Measurements from ENCODE around the gene CCSER1. TPM values are rescaled to one million over a fixed set of nuclear protein-coding genes. Genes with fewer than 3 reads are reported as not detected.
A peak's percentile ranks its signal among the peaks of the same experiment; 100 is the strongest.
"Not testable (repeated sequence)": the region's sequence is repeated elsewhere in the genome, so short reads cannot be mapped to it uniquely, and the experiment has no call there.

CCSER1 gene
- polyA plus RNA-seq, 3 donors, result 19.7 to 21.2 (median 20.6) TPM

GRCh38 chr4:91108751-91109150 lies 981.6 kb downstream of the CCSER1 start:
- no peak for DNase-seq (ENCODE audit: low read depth in 3 of 3, low spot score in 2 of 3)

- no peak for DNase-seq (ENCODE audit: low read depth in 3 of 3, low spot score in 2 of 3)
Observed at GRCh38 chr4:91111556-91111955, 984.4 kb downstream of the CCSER1 start.

- DNase-seq (ENCODE audit: low read depth in 3 of 3, low spot score in 2 of 3), result no peak
Observed at GRCh38 chr4:91113130-91113706, 986.0 kb downstream of the CCSER1 start.

- no peak for DNase-seq (ENCODE audit: low read depth in 3 of 3, low spot score in 2 of 3)
Observed at GRCh38 chr4:91114386-91114785, 987.2 kb downstream of the CCSER1 start.

- DNase-seq (ENCODE audit: low read depth in 3 of 3, low spot score in 2 of 3), result no peak
Observed at GRCh38 chr4:91116861-91117260, 989.7 kb downstream of the CCSER1 start.

GRCh38 chr4:91118597-91118996 lies 991.4 kb downstream of the CCSER1 start:
- no peak for DNase-seq (ENCODE audit: low read depth in 3 of 3, low spot score in 2 of 3)

GRCh38 chr4:91123742-91124141 lies 996.5 kb downstream of the CCSER1 start:
- no peak for DNase-seq (ENCODE audit: low read depth in 3 of 3, low spot score in 2 of 3)

GRCh38 chr4:91127192-91127591 lies 1000.0 kb downstream of the CCSER1 start:
- DNase-seq (ENCODE audit: low read depth in 3 of 3, low spot score in 2 of 3), result no peak

- DNase-seq (ENCODE audit: low read depth in 3 of 3, low spot score in 2 of 3), result no peak
Observed at GRCh38 chr4:91127831-91128230, 1000.6 kb downstream of the CCSER1 start.

- DNase-seq (ENCODE audit: low read depth in 3 of 3, low spot score in 2 of 3), result no peak
Observed at GRCh38 chr4:91128519-91128918, 1001.3 kb downstream of the CCSER1 start.

- DNase-seq (ENCODE audit: low read depth in 3 of 3, low spot score in 2 of 3), result no peak
Observed at GRCh38 chr4:91147067-91147466, 1019.9 kb downstream of the CCSER1 start.

- DNase-seq (ENCODE audit: low read depth in 3 of 3, low spot score in 2 of 3), result not testable (repeated sequence)
Observed at GRCh38 chr4:91154041-91154440, 1026.8 kb downstream of the CCSER1 start.

- not testable (repeated sequence) for DNase-seq (ENCODE audit: low read depth in 3 of 3, low spot score in 2 of 3)
Observed at GRCh38 chr4:91167864-91168653, 1040.9 kb downstream of the CCSER1 start.

GRCh38 chr4:91170768-91171167 lies 1043.6 kb downstream of the CCSER1 start:
- DNase-seq (ENCODE audit: low read depth in 3 of 3, low spot score in 2 of 3), result no peak

- peak in 2 of 3 donors; percentile 0 to 1 for DNase-seq (ENCODE audit: low read depth in 3 of 3, low spot score in 2 of 3)
Observed at GRCh38 chr4:91171217-91171616, 1044.0 kb downstream of the CCSER1 start.

- DNase-seq (ENCODE audit: low read depth in 3 of 3, low spot score in 2 of 3), result not testable (repeated sequence)
Observed at GRCh38 chr4:91185061-91185460, 1057.9 kb downstream of the CCSER1 start.

GRCh38 chr4:91198951-91199350 lies 1071.8 kb downstream of the CCSER1 start:
- no peak for DNase-seq (ENCODE audit: low read depth in 3 of 3, low spot score in 2 of 3)

GRCh38 chr4:91207535-91207934 lies 1080.3 kb downstream of the CCSER1 start:
- DNase-seq (ENCODE audit: low read depth in 3 of 3, low spot score in 2 of 3), result no peak

- DNase-seq (ENCODE audit: low read depth in 3 of 3, low spot score in 2 of 3), result no peak
Observed at GRCh38 chr4:91212211-91212610, 1085.0 kb downstream of the CCSER1 start.

GRCh38 chr4:91217831-91218403 lies 1090.7 kb downstream of the CCSER1 start:
- not testable (repeated sequence) for DNase-seq (ENCODE audit: low read depth in 3 of 3, low spot score in 2 of 3)

GRCh38 chr4:91220315-91220714 lies 1093.1 kb downstream of the CCSER1 start:
- DNase-seq (ENCODE audit: low read depth in 3 of 3, low spot score in 2 of 3), result no peak

- no peak for DNase-seq (ENCODE audit: low read depth in 3 of 3, low spot score in 2 of 3)
Observed at GRCh38 chr4:91222014-91222413, 1094.8 kb downstream of the CCSER1 start.

Measured in right renal cortex interstitium (tissue), 3 donors.